ENCODE results near the gene PRRC2B. TPM values are rescaled to one million over a fixed set of nuclear protein-coding genes. Genes with fewer than 3 reads are reported as not detected.

PRRC2B gene
- total and polyA plus RNA-seq, 4 donors: 10.3 to 44.3 (median 27.0) TPM

- no peak overlapping the region for H3K4me3 ChIP-seq (ENCODE audit: low read depth in 1 of 3, low read length in 3 of 3)
Measured at GRCh38 chr9:131397100-131397790, 3.4 kb downstream of the PRRC2B start.

More at GRCh38 chr9:131397100-131397790, 3.4 kb downstream of the PRRC2B start:
- TF ChIP-seq, protein P1, sequence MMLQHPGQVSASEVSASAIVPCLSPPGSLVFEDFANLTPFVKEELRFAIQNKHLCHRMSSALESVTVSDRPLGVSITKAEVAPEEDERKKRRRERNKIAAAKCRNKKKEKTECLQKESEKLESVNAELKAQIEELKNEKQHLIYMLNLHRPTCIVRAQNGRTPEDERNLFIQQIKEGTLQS (IDR thresholded peaks at IDR 0.05): no peak
- TF ChIP-seq HNF4A (conservative IDR thresholded peaks at IDR 0.05) (no peak), RAD21 (IDR thresholded peaks at IDR 0.05) (no peak), NR2F2 (IDR thresholded peaks at IDR 0.05) (no peak), YY1 (IDR thresholded peaks at IDR 0.05) (no peak), GABPA (IDR thresholded peaks at IDR 0.05 in 1 of 2, conservative IDR thresholded peaks at IDR 0.05 in 1 of 2) (no peak), ZBTB33 (IDR thresholded peaks at IDR 0.05) (no peak), HNF4G (IDR thresholded peaks at IDR 0.05) (no peak), FOXA2 (IDR thresholded peaks at IDR 0.05) (no peak)
- TF ChIP-seq, protein P2, sequence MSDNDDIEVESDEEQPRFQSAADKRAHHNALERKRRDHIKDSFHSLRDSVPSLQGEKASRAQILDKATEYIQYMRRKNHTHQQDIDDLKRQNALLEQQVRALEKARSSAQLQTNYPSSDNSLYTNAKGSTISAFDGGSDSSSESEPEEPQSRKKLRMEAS (IDR thresholded peaks at IDR 0.05): no peak
- TF ChIP-seq, protein P3, sequence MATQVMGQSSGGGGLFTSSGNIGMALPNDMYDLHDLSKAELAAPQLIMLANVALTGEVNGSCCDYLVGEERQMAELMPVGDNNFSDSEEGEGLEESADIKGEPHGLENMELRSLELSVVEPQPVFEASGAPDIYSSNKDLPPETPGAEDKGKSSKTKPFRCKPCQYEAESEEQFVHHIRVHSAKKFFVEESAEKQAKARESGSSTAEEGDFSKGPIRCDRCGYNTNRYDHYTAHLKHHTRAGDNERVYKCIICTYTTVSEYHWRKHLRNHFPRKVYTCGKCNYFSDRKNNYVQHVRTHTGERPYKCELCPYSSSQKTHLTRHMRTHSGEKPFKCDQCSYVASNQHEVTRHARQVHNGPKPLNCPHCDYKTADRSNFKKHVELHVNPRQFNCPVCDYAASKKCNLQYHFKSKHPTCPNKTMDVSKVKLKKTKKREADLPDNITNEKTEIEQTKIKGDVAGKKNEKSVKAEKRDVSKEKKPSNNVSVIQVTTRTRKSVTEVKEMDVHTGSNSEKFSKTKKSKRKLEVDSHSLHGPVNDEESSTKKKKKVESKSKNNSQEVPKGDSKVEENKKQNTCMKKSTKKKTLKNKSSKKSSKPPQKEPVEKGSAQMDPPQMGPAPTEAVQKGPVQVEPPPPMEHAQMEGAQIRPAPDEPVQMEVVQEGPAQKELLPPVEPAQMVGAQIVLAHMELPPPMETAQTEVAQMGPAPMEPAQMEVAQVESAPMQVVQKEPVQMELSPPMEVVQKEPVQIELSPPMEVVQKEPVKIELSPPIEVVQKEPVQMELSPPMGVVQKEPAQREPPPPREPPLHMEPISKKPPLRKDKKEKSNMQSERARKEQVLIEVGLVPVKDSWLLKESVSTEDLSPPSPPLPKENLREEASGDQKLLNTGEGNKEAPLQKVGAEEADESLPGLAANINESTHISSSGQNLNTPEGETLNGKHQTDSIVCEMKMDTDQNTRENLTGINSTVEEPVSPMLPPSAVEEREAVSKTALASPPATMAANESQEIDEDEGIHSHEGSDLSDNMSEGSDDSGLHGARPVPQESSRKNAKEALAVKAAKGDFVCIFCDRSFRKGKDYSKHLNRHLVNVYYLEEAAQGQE (IDR thresholded peaks at IDR 0.05): no peak
- TF ChIP-seq, protein P4, sequence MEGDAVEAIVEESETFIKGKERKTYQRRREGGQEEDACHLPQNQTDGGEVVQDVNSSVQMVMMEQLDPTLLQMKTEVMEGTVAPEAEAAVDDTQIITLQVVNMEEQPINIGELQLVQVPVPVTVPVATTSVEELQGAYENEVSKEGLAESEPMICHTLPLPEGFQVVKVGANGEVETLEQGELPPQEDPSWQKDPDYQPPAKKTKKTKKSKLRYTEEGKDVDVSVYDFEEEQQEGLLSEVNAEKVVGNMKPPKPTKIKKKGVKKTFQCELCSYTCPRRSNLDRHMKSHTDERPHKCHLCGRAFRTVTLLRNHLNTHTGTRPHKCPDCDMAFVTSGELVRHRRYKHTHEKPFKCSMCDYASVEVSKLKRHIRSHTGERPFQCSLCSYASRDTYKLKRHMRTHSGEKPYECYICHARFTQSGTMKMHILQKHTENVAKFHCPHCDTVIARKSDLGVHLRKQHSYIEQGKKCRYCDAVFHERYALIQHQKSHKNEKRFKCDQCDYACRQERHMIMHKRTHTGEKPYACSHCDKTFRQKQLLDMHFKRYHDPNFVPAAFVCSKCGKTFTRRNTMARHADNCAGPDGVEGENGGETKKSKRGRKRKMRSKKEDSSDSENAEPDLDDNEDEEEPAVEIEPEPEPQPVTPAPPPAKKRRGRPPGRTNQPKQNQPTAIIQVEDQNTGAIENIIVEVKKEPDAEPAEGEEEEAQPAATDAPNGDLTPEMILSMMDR (IDR thresholded peaks at IDR 0.05; ENCODE audit: low read depth, low read length, missing input control): no peak
- whole genome bisulfite sequencing: 54% methylated on average over 8 of the region's 8 CpGs
- DNase-seq (ENCODE audit: low spot score): no peak
- peak overlapping the region in 1 of 2 donors; percentile 24 for H3K9ac ChIP-seq (ENCODE audit: low read depth in 1 of 2, low read length in 2 of 2)
- H3K9me3 ChIP-seq (ENCODE audit: control insufficient read depth in 4 of 4, low read length in 3 of 4): no peaks in the 10 kb centered on the region
- peak overlapping the region; percentile 52 to 55 for H3K27ac ChIP-seq (ENCODE audit: low read depth in 1 of 2, low read length in 2 of 2)
- no peaks in the 10 kb centered on the region for H3K36me3 ChIP-seq (ENCODE audit: control insufficient read depth in 4 of 4, insufficient read depth in 3 of 4, low read depth in 1 of 4, low read length in 3 of 4)
- H3K4me1 ChIP-seq (ENCODE audit: control insufficient read depth in 4 of 4, insufficient read depth in 4 of 4, low read length in 3 of 4): peaks cover 22 to 57% (median 44%) of the 10 kb centered on the region in 4 donors
- no peaks in the 10 kb centered on the region for H3K27me3 ChIP-seq (ENCODE audit: control insufficient read depth in 4 of 4, insufficient read depth in 4 of 4, low read length in 3 of 4)

Data from liver (tissue), 9 donors.